Astrocyte (in vitro differentiated cells and primary cell): ENCODE results near the gene NMBR. TPM values are rescaled to one million over a fixed set of nuclear protein-coding genes. Genes with fewer than 3 reads are reported as not detected.

Source experiments
- DNase-seq: peaks from one replicate; pipeline ENCODE4 v3.0.0-alpha.2; 2010; ENCODE audit warnings: low read depth
- FAIRE-seq: peaks from 2 replicates; lab custom pipeline; 2011; peaks lifted over from hg19 to GRCh38; lab: Jason Lieb, UNC
- H2AFZ ChIP-seq: 2 replicates; pipeline ENCODE4 v1.6.0; 2012; ENCODE audit warnings: low read depth, low read length, inconsistent platforms
- H3K27ac ChIP-seq: 2 replicates; pipeline ENCODE4 v1.5.1; 2011; ENCODE audit warnings: low read depth, low read length, inconsistent platforms
- H3K27me3 ChIP-seq: 2 replicates; pipeline ENCODE4 v1.6.0; 2011; ENCODE audit warnings: low read length, inconsistent platforms; ENCODE audit not compliant: insufficient read depth
- H3K36me3 ChIP-seq: 2 replicates; pipeline ENCODE4 v1.5.1; 2011; ENCODE audit warnings: low read length, inconsistent platforms; ENCODE audit not compliant: insufficient read depth
- H3K4me1 ChIP-seq: 2 replicates; pipeline ENCODE4 v1.5.1; 2011; ENCODE audit warnings: low read length, inconsistent platforms; ENCODE audit not compliant: insufficient read depth
- H3K4me2 ChIP-seq: 2 replicates; pipeline ENCODE4 v1.6.0; 2012; ENCODE audit warnings: low read length, inconsistent platforms
- H3K4me3 ChIP-seq: 2 replicates; pipeline ENCODE4 v1.5.1; 2011; ENCODE audit warnings: low read depth, mild to moderate bottlenecking, low read length, inconsistent platforms; ENCODE audit not compliant: insufficient read depth
- H3K79me2 ChIP-seq: 2 replicates; pipeline ENCODE4 v1.6.0; 2012; ENCODE audit warnings: mild to moderate bottlenecking, low read length, inconsistent platforms; ENCODE audit not compliant: insufficient read depth
- H3K9ac ChIP-seq: 2 replicates; pipeline ENCODE4 v1.6.0; 2012; ENCODE audit warnings: mild to moderate bottlenecking, low read length, inconsistent platforms
- H3K9me3 ChIP-seq: 2 replicates; pipeline ENCODE4 v1.5.1; 2012; ENCODE audit warnings: low read depth, mild to moderate bottlenecking, low read length, inconsistent platforms; ENCODE audit not compliant: insufficient read depth
- H4K20me1 ChIP-seq: 2 replicates; pipeline ENCODE4 v1.6.0; 2012; ENCODE audit warnings: low read length, inconsistent platforms; ENCODE audit not compliant: insufficient read depth
- H3K27ac Mint-ChIP-seq: one replicate; pipeline ENCODE4 v1.8.0; 2021; ENCODE audit warnings: mild to moderate bottlenecking, mixed read lengths; ENCODE audit not compliant: unreplicated experiment
- H3K27me3 Mint-ChIP-seq: one replicate; pipeline ENCODE4 v1.8.0; 2021; ENCODE audit warnings: low read depth, mixed read lengths; ENCODE audit not compliant: unreplicated experiment
- H3K36me3 Mint-ChIP-seq: one replicate; pipeline ENCODE4 v1.8.0; 2021; ENCODE audit warnings: low read depth, mixed read lengths; ENCODE audit not compliant: unreplicated experiment
- H3K4me1 Mint-ChIP-seq: one replicate; pipeline ENCODE4 v1.8.0; 2021; ENCODE audit warnings: low read depth, mixed read lengths; ENCODE audit not compliant: unreplicated experiment
- H3K4me3 Mint-ChIP-seq: one replicate; pipeline ENCODE4 v1.8.0; 2021; ENCODE audit warnings: mild to moderate bottlenecking, moderate library complexity, mixed read lengths; ENCODE audit not compliant: unreplicated experiment
- H3K9me3 Mint-ChIP-seq: one replicate; pipeline ENCODE4 v1.8.0; 2021; ENCODE audit warnings: mild to moderate bottlenecking, mixed read lengths; ENCODE audit not compliant: unreplicated experiment
- EZH2 ChIP-seq: IDR thresholded peaks from 2 replicates; pipeline ENCODE4 v1.6.1; 2012; ENCODE audit warnings: mild to moderate bottlenecking, low read length, inconsistent platforms; ENCODE audit not compliant: insufficient read depth
- total RNA-seq: library from RNA; stranded (reverse); gene quantifications from 2 replicates; pipeline ENCODE4 v1.2.1, GENCODE V29; 2021
- TF ChIP-seq, protein P1 (sequence below): IDR thresholded peaks from 2 replicates; pipeline ENCODE4 v1.5.1; 2011; ENCODE audit warnings: low read depth, mild to moderate bottlenecking, inconsistent platforms, low read length, moderate library complexity; ENCODE audit not compliant: insufficient read depth

Gene NMBR
- total RNA-seq, 1 donor from 2014 or later, result not detected

GRCh38 chr6:142184307-142184706, 37.4 kb upstream of the NMBR start:
- Mint-ChIP-seq H3K4me3 (no peak overlapping the region), H3K4me1 (peaks cover 12% of the 10 kb centered on the region), H3K27ac (no peak overlapping the region), H3K27me3 (no peaks in the 10 kb centered on the region), H3K36me3 (no peaks in the 10 kb centered on the region), H3K9me3 (no peaks in the 10 kb centered on the region)
- Histone ChIP-seq H3K9ac (no peak overlapping the region), H3K4me2 (no peak overlapping the region), H3K4me1 (no peaks in the 10 kb centered on the region), H3K79me2 (no peaks in the 10 kb centered on the region), H2AFZ (no peak overlapping the region), H3K36me3 (peaks cover 4% of the 10 kb centered on the region), H3K4me3 (no peak overlapping the region), H3K27ac (no peak overlapping the region), H3K9me3 (no peaks in the 10 kb centered on the region), H3K27me3 (no peaks in the 10 kb centered on the region), H4K20me1 (no peaks in the 10 kb centered on the region)
- FAIRE-seq (peak; percentile 75), DNase-seq (no peak)
- TF ChIP-seq, protein P1, sequence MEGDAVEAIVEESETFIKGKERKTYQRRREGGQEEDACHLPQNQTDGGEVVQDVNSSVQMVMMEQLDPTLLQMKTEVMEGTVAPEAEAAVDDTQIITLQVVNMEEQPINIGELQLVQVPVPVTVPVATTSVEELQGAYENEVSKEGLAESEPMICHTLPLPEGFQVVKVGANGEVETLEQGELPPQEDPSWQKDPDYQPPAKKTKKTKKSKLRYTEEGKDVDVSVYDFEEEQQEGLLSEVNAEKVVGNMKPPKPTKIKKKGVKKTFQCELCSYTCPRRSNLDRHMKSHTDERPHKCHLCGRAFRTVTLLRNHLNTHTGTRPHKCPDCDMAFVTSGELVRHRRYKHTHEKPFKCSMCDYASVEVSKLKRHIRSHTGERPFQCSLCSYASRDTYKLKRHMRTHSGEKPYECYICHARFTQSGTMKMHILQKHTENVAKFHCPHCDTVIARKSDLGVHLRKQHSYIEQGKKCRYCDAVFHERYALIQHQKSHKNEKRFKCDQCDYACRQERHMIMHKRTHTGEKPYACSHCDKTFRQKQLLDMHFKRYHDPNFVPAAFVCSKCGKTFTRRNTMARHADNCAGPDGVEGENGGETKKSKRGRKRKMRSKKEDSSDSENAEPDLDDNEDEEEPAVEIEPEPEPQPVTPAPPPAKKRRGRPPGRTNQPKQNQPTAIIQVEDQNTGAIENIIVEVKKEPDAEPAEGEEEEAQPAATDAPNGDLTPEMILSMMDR, result no peak
- TF ChIP-seq EZH2, result no peak

DNA sequence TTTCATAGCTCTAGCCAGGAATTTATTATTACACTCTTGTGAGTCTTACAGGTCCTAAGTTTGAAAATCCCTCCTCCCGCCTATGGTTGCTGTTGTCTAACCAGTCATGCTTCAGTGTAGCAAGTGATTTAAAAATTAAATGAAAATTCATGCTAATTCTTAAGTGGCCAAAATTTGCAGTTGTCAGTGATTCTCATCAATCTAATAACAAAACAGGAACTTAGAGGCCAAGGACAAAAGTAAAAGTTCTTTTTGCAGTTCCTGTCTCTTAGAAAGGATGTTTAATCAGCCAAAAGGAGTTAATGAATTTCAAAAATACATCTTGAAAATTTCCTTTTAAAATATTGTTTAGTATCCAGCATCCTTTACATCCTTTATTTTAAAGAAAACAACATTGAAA, 36.4 kb upstream of the NMBR start:
- Histone ChIP-seq H3K4me2 (no peak overlapping the region), H3K27me3 (no peaks in the 10 kb centered on the region), H3K9me3 (no peaks in the 10 kb centered on the region), H3K36me3 (peaks cover 5% of the 10 kb centered on the region), H3K27ac (no peak overlapping the region), H3K4me3 (no peak overlapping the region), H4K20me1 (no peaks in the 10 kb centered on the region), H3K79me2 (no peaks in the 10 kb centered on the region), H2AFZ (no peak overlapping the region), H3K9ac (no peak overlapping the region), H3K4me1 (no peaks in the 10 kb centered on the region)
- H3K4me3 Mint-ChIP-seq, result no peak overlapping the region
- FAIRE-seq (no peak), DNase-seq (no peak)
- no peaks in the 10 kb centered on the region for H3K27me3 Mint-ChIP-seq
- TF ChIP-seq, protein P1, result no peak
- no peak for TF ChIP-seq EZH2
- H3K36me3 Mint-ChIP-seq, result no peaks in the 10 kb centered on the region
- H3K27ac Mint-ChIP-seq, result no peak overlapping the region
- no peaks in the 10 kb centered on the region for H3K9me3 Mint-ChIP-seq
- peaks cover 12% of the 10 kb centered on the region for H3K4me1 Mint-ChIP-seq

- peaks cover 12% of the 10 kb centered on the region for H3K36me3 Mint-ChIP-seq
- H3K27me3 ChIP-seq, result no peaks in the 10 kb centered on the region
- H3K9ac ChIP-seq, result no peak overlapping the region
Measured at GRCh38 chr6:142182004-142182403, 35.1 kb upstream of the NMBR start.

More at GRCh38 chr6:142182004-142182403, 35.1 kb upstream of the NMBR start:
- Histone ChIP-seq H3K36me3 (peaks cover 10% of the 10 kb centered on the region), H2AFZ (no peak overlapping the region), H3K4me1 (no peaks in the 10 kb centered on the region), H3K4me3 (no peak overlapping the region), H3K79me2 (no peaks in the 10 kb centered on the region), H3K4me2 (no peak overlapping the region), H3K27ac (no peak overlapping the region), H3K9me3 (no peaks in the 10 kb centered on the region), H4K20me1 (no peaks in the 10 kb centered on the region)
- peaks cover 6% of the 10 kb centered on the region for H3K4me1 Mint-ChIP-seq
- FAIRE-seq, result no peak
- no peaks in the 10 kb centered on the region for H3K27me3 Mint-ChIP-seq
- TF ChIP-seq, protein P1, result no peak
- no peak for TF ChIP-seq EZH2
- no peak for DNase-seq
- H3K27ac Mint-ChIP-seq, result no peak overlapping the region
- no peak overlapping the region for H3K4me3 Mint-ChIP-seq
- peaks cover 3% of the 10 kb centered on the region for H3K9me3 Mint-ChIP-seq
